H54 (cell line): ENCODE results near the gene CDC7.
A peak's percentile ranks its signal among the peaks of the same experiment; 100 is the strongest.
"Not testable (repeated sequence)": the region's sequence is repeated elsewhere in the genome, so short reads cannot be mapped to it uniquely, and the experiment has no call there.

Source experiments
- DNase-seq: peaks from one replicate; pipeline ENCODE4 v3.0.0; 2011; ENCODE audit warnings: low spot score, mixed read lengths; ENCODE audit not compliant: insufficient read length
- FAIRE-seq: peaks from 3 replicates; lab custom pipeline; 2011; peaks lifted over from hg19 to GRCh38; lab: Jason Lieb, UNC
- POLR2A ChIP-seq: IDR thresholded peaks from 2 replicates; pipeline ENCODE4 v1.6.1; 2011; ENCODE audit warnings: low read depth, mild to moderate bottlenecking, low read length

CDC7 gene

GRCh38 chr1:91502672-91503184 is 2.1 kb downstream of the CDC7 start:
- FAIRE-seq = no peak
- TF ChIP-seq POLR2A = no peak
- DNase-seq = no peak

GRCh38 chr1:91503332-91503900 is 2.8 kb downstream of the CDC7 start:
- no peak for TF ChIP-seq POLR2A
- FAIRE-seq (no peak), DNase-seq (no peak)

GRCh38 chr1:91503975-91504530 is 3.4 kb downstream of the CDC7 start:
- FAIRE-seq = no peak
- no peak for DNase-seq
- no peak for TF ChIP-seq POLR2A

DNA sequence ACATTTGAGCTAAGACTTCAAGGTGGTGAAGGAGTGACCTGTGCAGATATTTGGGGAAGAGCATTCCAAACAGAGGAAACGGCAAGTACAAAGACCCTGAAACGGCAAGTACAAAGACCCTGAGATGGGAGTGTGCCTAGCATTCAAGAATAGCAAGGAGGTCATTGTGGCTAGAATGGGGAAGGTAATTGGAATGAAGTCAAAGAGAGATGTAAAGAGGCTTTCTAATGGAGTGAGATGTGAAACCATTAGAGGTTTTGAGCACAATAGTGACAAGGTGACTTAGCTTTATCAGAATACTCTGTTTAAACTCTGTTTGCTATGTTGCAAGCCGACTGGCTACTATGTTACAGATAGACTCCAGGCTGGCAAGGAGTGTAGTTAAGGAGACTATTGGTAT is 4.4 kb downstream of the CDC7 start:
- TF ChIP-seq POLR2A = no peak
- no peak for FAIRE-seq
- DNase-seq = no peak

DNA sequence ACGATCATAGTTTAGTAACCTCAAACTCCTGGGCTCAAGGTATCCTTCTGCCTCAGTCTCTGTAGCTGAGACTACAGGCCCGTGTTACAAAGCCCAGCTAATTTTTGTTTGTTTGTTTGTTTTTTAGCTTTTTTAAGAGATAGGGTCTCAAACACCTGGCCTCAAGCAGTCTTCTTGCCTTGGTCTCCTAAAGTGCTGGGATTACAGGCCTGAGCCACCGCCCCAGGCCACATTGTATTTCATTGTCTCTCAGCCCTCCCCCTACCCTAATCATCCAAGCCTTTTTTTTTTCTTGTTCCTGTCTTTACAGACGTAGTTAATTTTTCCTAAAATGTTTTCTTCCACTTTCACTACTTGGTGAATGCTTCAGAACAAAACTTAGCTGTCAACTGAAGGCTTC is 5.4 kb downstream of the CDC7 start:
- FAIRE-seq = no peak
- no peak for TF ChIP-seq POLR2A
- DNase-seq = no peak

- no peak for TF ChIP-seq POLR2A
- no peak for FAIRE-seq
- DNase-seq = no peak
Observed at GRCh38 chr1:91507328-91507727, 6.7 kb downstream of the CDC7 start.

DNA sequence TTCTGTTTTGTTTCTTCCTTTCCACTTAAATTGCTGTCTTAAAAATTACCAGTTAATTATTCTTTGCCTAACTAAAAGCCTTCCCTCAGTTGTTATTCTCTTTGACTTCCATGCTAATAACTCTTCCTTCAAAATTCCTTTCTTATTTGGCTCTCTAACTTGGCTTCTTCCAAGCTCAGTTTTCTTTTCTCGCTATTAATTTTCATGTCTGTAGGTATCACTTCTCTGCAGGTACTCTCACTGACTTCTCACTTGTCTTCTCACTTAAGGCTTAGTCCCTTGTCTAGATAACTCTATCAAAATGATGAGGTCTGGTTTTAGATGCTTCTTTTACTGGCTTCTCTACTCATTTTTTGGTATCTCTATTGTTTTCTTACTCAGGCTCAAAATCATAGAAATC is 10.1 kb downstream of the CDC7 start:
- DNase-seq (no peak), FAIRE-seq (no peak)
- TF ChIP-seq POLR2A = no peak

- DNase-seq (no peak), FAIRE-seq (peak; percentile 84)
- TF ChIP-seq POLR2A = no peak
Observed at GRCh38 chr1:91511386-91511785, 10.7 kb downstream of the CDC7 start.

DNA sequence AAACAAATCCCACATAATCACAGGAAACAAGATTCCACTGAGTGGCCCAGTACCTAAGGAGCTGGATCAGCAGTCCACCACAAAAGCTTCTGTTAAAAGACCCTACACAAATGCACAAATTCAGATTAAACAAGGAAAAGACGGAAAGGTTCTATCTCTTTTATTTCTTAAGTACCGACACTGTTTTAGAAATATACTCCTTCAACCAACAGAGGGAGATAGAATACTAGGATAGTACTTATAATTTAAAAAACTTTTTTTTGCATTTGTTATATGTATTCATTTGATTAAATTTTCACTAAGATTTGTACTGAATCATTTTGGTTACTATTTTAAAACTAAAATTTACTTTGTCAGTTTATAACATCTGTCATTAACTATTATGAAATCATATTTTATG is 12.5 kb downstream of the CDC7 start:
- no peak for TF ChIP-seq POLR2A
- no peak for DNase-seq
- FAIRE-seq = no peak

- DNase-seq (no peak), FAIRE-seq (no peak)
- no peak for TF ChIP-seq POLR2A
Observed at GRCh38 chr1:91513706-91514105, 13.1 kb downstream of the CDC7 start.

- FAIRE-seq = no peak
- no peak for DNase-seq
- no peak for TF ChIP-seq POLR2A
Observed at GRCh38 chr1:91515994-91516393, 15.3 kb downstream of the CDC7 start.

DNA sequence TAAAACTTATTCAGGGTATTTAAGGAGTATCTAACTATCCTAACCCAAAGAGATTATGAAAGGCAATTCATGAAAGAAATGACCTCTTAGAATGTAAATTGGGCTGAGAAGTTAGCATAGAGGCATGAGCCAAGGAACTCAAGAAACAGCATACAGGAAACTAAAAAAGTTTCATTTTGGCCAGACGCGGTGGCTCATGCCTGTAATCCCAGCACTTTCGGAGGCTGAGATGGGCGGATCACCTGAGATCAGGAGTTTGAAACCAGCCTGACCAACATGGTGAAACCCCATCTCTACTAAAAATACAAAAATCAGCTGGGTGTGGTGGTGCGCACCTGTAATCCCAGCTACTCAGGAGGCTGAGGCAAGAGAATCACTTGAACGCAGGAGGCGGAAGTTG is 16.0 kb downstream of the CDC7 start:
- FAIRE-seq, DNase-seq: not testable (repeated sequence)

DNA sequence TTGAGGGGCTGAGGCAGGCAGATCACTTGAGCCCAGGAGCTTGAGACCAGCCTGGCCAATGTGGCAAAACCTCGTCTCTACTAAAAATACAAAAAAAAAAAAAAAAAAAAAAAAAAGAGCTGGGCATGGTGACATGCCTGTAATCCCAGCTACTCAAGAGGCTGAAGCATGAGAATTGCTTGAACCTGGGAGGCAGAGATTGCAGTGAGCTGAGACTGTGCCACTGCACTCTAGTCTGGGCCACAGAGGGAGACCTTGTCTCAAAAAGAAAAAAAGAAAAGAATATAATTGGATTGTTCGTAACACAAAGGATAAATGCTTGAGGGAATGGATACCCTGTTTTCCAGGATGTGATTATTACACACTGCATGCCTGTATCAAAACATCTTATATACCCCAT is 18.5 kb downstream of the CDC7 start:
- not testable (repeated sequence) for FAIRE-seq, DNase-seq

DNA sequence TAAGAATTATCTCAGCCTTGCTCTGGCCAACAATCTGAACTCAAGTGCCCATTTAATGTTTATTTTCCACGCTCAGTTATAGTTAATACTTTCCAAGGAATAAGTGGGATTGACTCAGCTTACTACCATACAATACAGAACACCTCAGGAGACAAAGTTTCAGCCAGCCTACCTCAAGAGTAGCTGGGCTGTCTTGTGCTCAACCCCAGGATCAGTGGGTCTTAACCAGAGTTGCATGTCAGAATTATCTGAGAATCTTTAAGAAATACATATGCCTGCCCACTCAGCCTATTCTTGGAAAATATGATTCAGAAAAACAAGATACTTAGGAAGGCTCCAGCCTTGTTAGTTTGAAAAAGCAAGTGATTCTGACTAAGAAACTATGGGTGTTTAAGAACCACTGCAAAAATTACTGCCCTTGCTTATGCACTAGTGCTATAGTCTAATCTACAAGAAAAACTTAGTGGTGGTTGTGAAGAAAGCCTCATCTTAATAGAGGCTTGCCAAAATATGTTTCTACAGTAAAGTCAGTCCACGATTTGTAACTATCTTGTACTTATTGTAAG is 20.4 kb downstream of the CDC7 start:
- TF ChIP-seq POLR2A = no peak
- DNase-seq (no peak), FAIRE-seq (no peak)

DNA sequence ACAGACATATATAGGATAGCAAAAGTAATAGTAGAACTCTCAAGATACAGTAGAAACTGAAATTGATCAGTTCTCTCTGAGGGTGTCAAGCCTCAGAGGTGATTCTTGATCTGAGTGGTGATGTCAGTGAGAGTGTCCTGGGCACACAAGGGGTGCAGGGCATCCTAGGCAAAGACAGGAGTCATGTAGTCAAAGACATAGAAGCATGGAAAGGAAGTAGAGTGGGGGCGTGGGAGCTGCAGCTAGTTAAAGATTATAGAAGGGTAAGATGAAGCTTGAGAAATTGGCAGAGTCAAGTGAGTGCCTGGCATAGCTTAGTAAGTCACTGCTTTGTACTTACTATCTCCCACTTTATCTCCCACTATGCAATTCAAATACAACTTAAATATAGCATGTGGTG is 22.8 kb downstream of the CDC7 start:
- no peak for FAIRE-seq
- no peak for DNase-seq
- TF ChIP-seq POLR2A = no peak

GRCh38 chr1:91526496-91526895 is 25.8 kb downstream of the CDC7 start:
- no peak for TF ChIP-seq POLR2A
- FAIRE-seq = peak; percentile 38

More at GRCh38 chr1:91526496-91526895, 25.8 kb downstream of the CDC7 start:
- no peak for DNase-seq
